Colonic mucosa (tissue), 4 donors: ENCODE results near the gene LRGUK. TPM values are rescaled to one million over a fixed set of nuclear protein-coding genes. Genes with fewer than 3 reads are reported as not detected.

ENCODE experiments used
- DNase-seq: peaks from one replicate; pipeline ENCODE4 v3.0.0-alpha.2; 2020
- H3K27ac ChIP-seq: fragments of 200-600 bp; one replicate; pipeline ENCODE4 v1.8.0; 2021
- H3K27me3 ChIP-seq: fragments of 200-600 bp; one replicate; pipeline ENCODE4 v1.8.0; 2021
- H3K36me3 ChIP-seq: fragments of 200-600 bp; one replicate; pipeline ENCODE4 v1.8.0; 2021
- H3K4me1 ChIP-seq: fragments of 200-600 bp; one replicate; pipeline ENCODE4 v1.8.0; 2021; ENCODE audit warnings: mild to moderate bottlenecking
- H3K4me3 ChIP-seq: fragments of 200-600 bp; one replicate; pipeline ENCODE4 v1.8.0; 2021
- H3K9ac ChIP-seq, 2 donors: one replicate each; pipeline ENCODE4 v1.7.0; 2013; ENCODE audit warnings: control low read depth in 2 of 2, low read depth in 2 of 2, low read length in 2 of 2
- H3K9me3 ChIP-seq: fragments of 200-600 bp; one replicate; pipeline ENCODE4 v1.8.0; 2021
- intact Hi-C: fragments of 100-400 bp; cut with DNase I; formaldehyde crosslinking; loops from one replicate; pipeline ENCODE4 v1.14.1; 2022
- total RNA-seq, 2 donors: library from RNA; stranded (reverse); fragmentation: NEBNext Ultra II Directional in 1 of 2; extraction: Animal tissue kit (Norgen Biotek cat#: 25700) in 1 of 2; gene quantifications; one replicate each; pipeline ENCODE4 v1.2.1, GENCODE V29; 2021
- TF ChIP-seq, protein P1 (sequence below): fragments of 200-600 bp; IDR thresholded peaks from one replicate; pipeline ENCODE4 v1.8.0; 2022; ENCODE audit warnings: antibody characterized with exemption, mild to moderate bottlenecking
- donor health status: healthy.
- donor health status: DM: no; HTN: no; CAD: no.
- donor health status: DM: no; HTN: no; CAD: no.

Gene LRGUK
- total RNA-seq, 2 donors from 2014 or later, result 0.37 to 0.69 TPM

DNA sequence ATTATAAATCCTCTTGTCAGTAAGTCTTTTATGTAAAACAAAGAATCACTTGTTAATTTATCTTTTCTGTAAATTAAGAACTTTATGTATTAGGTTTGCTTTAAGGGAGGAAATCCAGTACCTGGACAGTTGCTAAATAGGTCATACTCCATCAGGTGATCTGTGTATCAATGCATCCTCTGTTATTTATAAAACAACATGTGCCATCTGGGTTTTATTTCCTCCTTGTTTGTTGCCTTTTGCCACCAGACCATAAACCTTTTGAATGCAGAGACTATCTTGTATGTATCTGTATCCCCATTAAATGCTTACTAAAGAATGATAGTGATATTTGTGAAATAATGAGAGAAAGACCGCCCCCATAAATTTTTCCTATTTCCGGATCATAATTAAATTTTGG is 119.6 kb downstream of the LRGUK start:
- Histone ChIP-seq H3K9ac (no peak overlapping the region), H3K9me3 (no peaks in the 10 kb centered on the region), H3K4me3 (no peak overlapping the region), H3K4me1 (no peaks in the 10 kb centered on the region), H3K27me3 (no peaks in the 10 kb centered on the region), H3K27ac (no peak overlapping the region), H3K36me3 (no peaks in the 10 kb centered on the region)
- TF ChIP-seq, protein P1, sequence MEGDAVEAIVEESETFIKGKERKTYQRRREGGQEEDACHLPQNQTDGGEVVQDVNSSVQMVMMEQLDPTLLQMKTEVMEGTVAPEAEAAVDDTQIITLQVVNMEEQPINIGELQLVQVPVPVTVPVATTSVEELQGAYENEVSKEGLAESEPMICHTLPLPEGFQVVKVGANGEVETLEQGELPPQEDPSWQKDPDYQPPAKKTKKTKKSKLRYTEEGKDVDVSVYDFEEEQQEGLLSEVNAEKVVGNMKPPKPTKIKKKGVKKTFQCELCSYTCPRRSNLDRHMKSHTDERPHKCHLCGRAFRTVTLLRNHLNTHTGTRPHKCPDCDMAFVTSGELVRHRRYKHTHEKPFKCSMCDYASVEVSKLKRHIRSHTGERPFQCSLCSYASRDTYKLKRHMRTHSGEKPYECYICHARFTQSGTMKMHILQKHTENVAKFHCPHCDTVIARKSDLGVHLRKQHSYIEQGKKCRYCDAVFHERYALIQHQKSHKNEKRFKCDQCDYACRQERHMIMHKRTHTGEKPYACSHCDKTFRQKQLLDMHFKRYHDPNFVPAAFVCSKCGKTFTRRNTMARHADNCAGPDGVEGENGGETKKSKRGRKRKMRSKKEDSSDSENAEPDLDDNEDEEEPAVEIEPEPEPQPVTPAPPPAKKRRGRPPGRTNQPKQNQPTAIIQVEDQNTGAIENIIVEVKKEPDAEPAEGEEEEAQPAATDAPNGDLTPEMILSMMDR, result no peak
- intact Hi-C loops, result no loop called here
- no peak for DNase-seq

DNA sequence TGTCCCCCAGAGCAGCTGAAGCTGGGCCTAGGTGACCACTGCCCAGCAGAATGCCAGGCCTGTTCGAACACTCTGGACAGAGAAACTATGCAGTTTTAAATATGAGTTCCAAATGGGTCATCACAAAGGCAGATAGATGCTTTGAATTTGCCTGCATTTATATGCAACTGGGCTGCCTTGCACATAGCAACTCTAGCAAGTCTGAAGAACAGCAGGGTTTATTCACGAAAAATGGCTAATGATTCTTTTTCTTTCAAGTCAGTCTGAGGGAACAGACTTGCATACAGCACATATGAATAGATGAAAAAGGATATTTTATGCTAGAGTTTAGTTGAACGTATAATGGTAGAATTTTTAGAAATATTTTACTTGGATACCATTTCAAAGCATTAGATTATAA is 121.1 kb downstream of the LRGUK start:
- H3K36me3 ChIP-seq, result no peaks in the 10 kb centered on the region
- H3K9ac ChIP-seq, result no peak overlapping the region
- TF ChIP-seq, protein P1, result no peak
- no peak for DNase-seq
- no peak overlapping the region for H3K4me3 ChIP-seq
- intact Hi-C loops, result no loop called here
- H3K27ac ChIP-seq, result no peak overlapping the region
- no peaks in the 10 kb centered on the region for H3K4me1 ChIP-seq
- H3K27me3 ChIP-seq, result no peaks in the 10 kb centered on the region
- H3K9me3 ChIP-seq, result no peaks in the 10 kb centered on the region

DNA sequence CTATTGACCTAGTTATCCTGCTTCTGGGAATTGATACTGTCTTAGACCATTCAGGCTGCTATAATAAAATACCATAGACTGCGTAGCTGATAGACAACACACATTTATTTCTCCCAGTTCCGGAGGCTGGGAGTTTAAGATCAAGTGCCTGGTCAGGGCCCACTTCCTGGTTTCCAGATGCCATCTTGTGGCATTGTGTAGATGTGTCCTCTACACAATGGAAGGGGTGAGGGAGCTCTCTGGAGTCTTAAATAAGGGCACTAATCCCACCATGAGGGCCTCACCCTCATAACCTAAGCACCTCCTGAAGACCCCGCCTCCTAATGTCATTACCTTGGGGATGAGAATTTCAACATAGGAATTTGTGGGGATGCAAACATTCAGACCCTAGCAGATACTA is 127.2 kb downstream of the LRGUK start:
- intact Hi-C loops, result no loop called here
- no peak overlapping the region for H3K4me3 ChIP-seq
- no peaks in the 10 kb centered on the region for H3K36me3 ChIP-seq
- no peak overlapping the region for H3K27ac ChIP-seq
- H3K4me1 ChIP-seq, result no peaks in the 10 kb centered on the region
- no peak for DNase-seq
- H3K9me3 ChIP-seq, result no peaks in the 10 kb centered on the region
- no peak overlapping the region for H3K9ac ChIP-seq
- TF ChIP-seq, protein P1, result no peak
- H3K27me3 ChIP-seq, result no peaks in the 10 kb centered on the region

DNA sequence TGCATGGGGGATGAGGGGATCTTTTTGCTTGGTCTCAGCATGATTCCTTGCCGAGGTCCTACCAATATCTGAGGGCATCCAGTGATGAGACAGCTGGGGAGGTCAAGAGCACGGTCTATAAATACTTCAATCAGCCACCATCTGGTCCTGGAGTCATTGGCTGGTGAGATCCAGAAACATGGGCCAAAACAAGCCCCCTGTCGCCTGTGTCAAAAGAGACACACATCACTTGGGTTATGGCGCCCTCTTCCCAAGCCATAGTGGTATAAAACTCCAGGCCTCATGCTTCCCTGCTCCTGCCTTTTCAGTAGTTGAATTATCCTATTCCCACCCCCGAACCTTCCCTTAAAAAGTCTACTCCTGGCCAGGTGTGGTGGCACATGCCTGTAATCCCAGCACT is 128.7 kb downstream of the LRGUK start:
- Histone ChIP-seq H3K4me1 (no peaks in the 10 kb centered on the region), H3K4me3 (no peak overlapping the region), H3K27ac (no peak overlapping the region), H3K9ac (no peak overlapping the region), H3K27me3 (no peaks in the 10 kb centered on the region), H3K9me3 (no peaks in the 10 kb centered on the region), H3K36me3 (no peaks in the 10 kb centered on the region)
- intact Hi-C loops, result no loop called here
- no peak for DNase-seq
- TF ChIP-seq, protein P1, result no peak

DNA sequence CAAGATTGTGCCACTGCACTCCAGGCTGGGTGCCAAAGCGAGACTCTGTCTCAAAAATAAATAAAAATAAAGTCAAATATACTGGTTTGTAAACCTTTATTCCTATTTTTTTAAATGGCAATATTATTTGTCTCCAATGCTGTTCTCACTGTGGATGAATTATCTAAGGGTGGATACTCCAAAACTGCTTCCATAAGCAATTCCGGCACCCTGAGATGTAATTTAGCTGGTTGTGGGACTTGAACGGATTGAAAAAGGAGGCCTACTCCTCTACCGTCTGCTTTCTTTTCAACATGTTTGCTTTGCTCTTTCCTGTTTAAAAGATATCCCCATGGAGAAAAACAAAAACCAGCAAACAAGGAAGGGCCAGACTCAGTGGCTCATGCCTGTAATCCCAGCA is 135.2 kb downstream of the LRGUK start:
- TF ChIP-seq, protein P1, result no peak

DNA sequence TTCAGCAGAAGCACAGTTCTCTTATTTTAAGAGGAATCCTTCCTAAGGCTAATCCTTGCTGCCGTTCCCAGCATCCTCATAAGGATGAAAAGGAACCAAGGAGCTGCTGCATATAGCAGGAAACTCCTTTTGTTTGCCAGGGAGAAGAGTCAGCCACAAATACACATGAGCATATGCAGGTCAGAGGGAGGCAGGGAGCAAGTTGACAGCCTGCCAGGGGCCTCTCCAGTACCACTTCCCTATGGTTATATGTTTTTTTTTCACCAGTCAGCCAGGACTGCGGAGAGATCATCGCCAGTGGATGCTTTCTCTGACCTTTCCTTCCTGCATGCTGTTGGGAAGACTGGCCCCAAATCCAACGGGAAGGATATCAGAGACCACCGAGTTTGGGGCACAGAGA is 149.8 kb downstream of the LRGUK start:
- no peak for DNase-seq
- no peak overlapping the region for H3K27ac ChIP-seq
- H3K4me3 ChIP-seq, result no peak overlapping the region
- H3K9me3 ChIP-seq, result no peaks in the 10 kb centered on the region
- TF ChIP-seq, protein P1, result no peak
- intact Hi-C loops, result no loop called here
- no peaks in the 10 kb centered on the region for H3K4me1 ChIP-seq
- no peaks in the 10 kb centered on the region for H3K36me3 ChIP-seq
- H3K27me3 ChIP-seq, result no peaks in the 10 kb centered on the region
- H3K9ac ChIP-seq, result no peak overlapping the region

More for the DNA sequence above, 135.2 kb downstream of the LRGUK start:
- Histone ChIP-seq H3K4me1 (no peaks in the 10 kb centered on the region), H3K9ac (no peak overlapping the region), H3K27me3 (no peaks in the 10 kb centered on the region), H3K9me3 (no peaks in the 10 kb centered on the region), H3K4me3 (no peak overlapping the region), H3K27ac (no peak overlapping the region), H3K36me3 (no peaks in the 10 kb centered on the region)
- no peak for DNase-seq
- intact Hi-C loops, result no loop called here
